Left ventricle myocardium inferior (tissue), 1 donor: ENCODE results near the gene EIF4EBP3. TPM values are rescaled to one million over a fixed set of nuclear protein-coding genes. Genes with fewer than 3 reads are reported as not detected.
A peak's percentile ranks its signal among the peaks of the same experiment; 100 is the strongest.

Experiments
- DNase-seq: peaks from one replicate; pipeline ENCODE4 v3.0.0-alpha.2; 2020
- H3K27ac ChIP-seq: fragments of 200-600 bp; replicated peaks from 2 replicates; pipeline ENCODE4 v1.8.0; 2021
- H3K27me3 ChIP-seq: fragments of 200-600 bp; 2 replicates; pipeline ENCODE4 v1.8.0; 2021; ENCODE audit warnings: low read depth
- H3K36me3 ChIP-seq: fragments of 200-600 bp; 2 replicates; pipeline ENCODE4 v1.8.0; 2021
- H3K4me1 ChIP-seq: fragments of 200-600 bp; 2 replicates; pipeline ENCODE4 v1.8.0; 2021
- H3K4me3 ChIP-seq: fragments of 200-600 bp; 2 replicates; pipeline ENCODE4 v1.8.0; 2021; ENCODE audit warnings: mild to moderate bottlenecking, moderate library complexity
- H3K9me3 ChIP-seq: fragments of 200-600 bp; replicated peaks from 2 replicates; pipeline ENCODE4 v1.8.0; 2021
- CTCF ChIP-seq: fragments of 200-600 bp; IDR thresholded peaks from 2 replicates; pipeline ENCODE4 v1.8.0; 2021; ENCODE audit warnings: antibody characterized with exemption, mild to moderate bottlenecking, borderline replicate concordance
- intact Hi-C: fragments of 100-400 bp; cut with micrococcal nuclease; formaldehyde crosslinking; loops from one replicate; pipeline ENCODE4 v1.11.0; 2022
- total RNA-seq: library from RNA; stranded (reverse); fragmentation: NEBNext Ultra II Directional; extraction: Animal tissue kit (Norgen Biotek cat#: 25700); gene quantifications from one replicate; pipeline ENCODE4 v1.2.1, GENCODE V29; 2021
- donor health status: DM: no; HTN: yes; CAD: no; lungs with severe emphysema.

EIF4EBP3 gene
- total RNA-seq, 1 donor from 2014 or later = 13.1 TPM

GRCh38 chr5:140570058-140570457 lies 22.6 kb downstream of the EIF4EBP3 start:
- peak overlapping the region; percentile 86 for H3K27ac ChIP-seq
- no peak for DNase-seq
- H3K27me3 ChIP-seq = no peaks in the 10 kb centered on the region
- no peaks in the 10 kb centered on the region for H3K9me3 ChIP-seq
- no peak for TF ChIP-seq CTCF
- intact Hi-C loops = loop anchor here (10.0 kb wide), 1 partner anchor 55 kb away; no protein-coding TSS in a partner anchor
- no peak overlapping the region for H3K4me3 ChIP-seq
- peaks cover 24% of the 10 kb centered on the region for H3K36me3 ChIP-seq
- H3K4me1 ChIP-seq = peaks cover 79% of the 10 kb centered on the region

- no peaks in the 10 kb centered on the region for H3K9me3 ChIP-seq
- H3K36me3 ChIP-seq = peaks cover 24% of the 10 kb centered on the region
- no peak for TF ChIP-seq CTCF
- intact Hi-C loops = loop anchor here (10.0 kb wide), 1 partner anchor 54 kb away; no protein-coding TSS in a partner anchor
- peak overlapping the region; percentile 86 for H3K27ac ChIP-seq
- no peaks in the 10 kb centered on the region for H3K27me3 ChIP-seq
- no peak overlapping the region for H3K4me3 ChIP-seq
- H3K4me1 ChIP-seq = peaks cover 75% of the 10 kb centered on the region
- no peak for DNase-seq
These were observed 23.0 kb downstream of the EIF4EBP3 start for GRCh38 chr5:140570488-140570887.

- no peaks in the 10 kb centered on the region for H3K9me3 ChIP-seq
- H3K4me1 ChIP-seq = peaks cover 69% of the 10 kb centered on the region
- H3K36me3 ChIP-seq = peaks cover 24% of the 10 kb centered on the region
- peak overlapping the region; percentile 86 for H3K27ac ChIP-seq
- H3K27me3 ChIP-seq = no peaks in the 10 kb centered on the region
- no peak for TF ChIP-seq CTCF
- H3K4me3 ChIP-seq = no peak overlapping the region
- peak; percentile 57 for DNase-seq
- intact Hi-C loops = loop anchor here (10.0 kb wide), 1 partner anchor 54 kb away; no protein-coding TSS in a partner anchor
These were observed 23.6 kb downstream of the EIF4EBP3 start for GRCh38 chr5:140571105-140571504.

- intact Hi-C loops = loop anchor here (10.0 kb wide), 1 partner anchor 51 kb away; no protein-coding TSS in a partner anchor
- no peak overlapping the region for H3K27ac ChIP-seq
- H3K9me3 ChIP-seq = no peaks in the 10 kb centered on the region
These were observed 26.2 kb downstream of the EIF4EBP3 start for GRCh38 chr5:140573683-140574082.

GRCh38 chr5:140574165-140574564 lies 26.7 kb downstream of the EIF4EBP3 start:
- DNase-seq = no peak

More at GRCh38 chr5:140573683-140574082, 26.2 kb downstream of the EIF4EBP3 start:
- H3K4me1 ChIP-seq = peaks cover 43% of the 10 kb centered on the region
- no peak for TF ChIP-seq CTCF
- H3K27me3 ChIP-seq = no peaks in the 10 kb centered on the region
- peaks cover under 1% of the 10 kb centered on the region for H3K36me3 ChIP-seq
- DNase-seq = no peak
- H3K4me3 ChIP-seq = no peak overlapping the region

More at GRCh38 chr5:140574165-140574564, 26.7 kb downstream of the EIF4EBP3 start:
- Histone ChIP-seq H3K4me1 (peaks cover 38% of the 10 kb centered on the region), H3K4me3 (no peak overlapping the region), H3K36me3 (no peaks in the 10 kb centered on the region), H3K27ac (no peak overlapping the region), H3K27me3 (no peaks in the 10 kb centered on the region), H3K9me3 (no peaks in the 10 kb centered on the region)
- TF ChIP-seq CTCF = no peak
- intact Hi-C loops = loop anchor here (10.0 kb wide), 1 partner anchor 51 kb away; no protein-coding TSS in a partner anchor
